Measurements from ENCODE around the gene NTSR1. TPM values are rescaled to one million over a fixed set of nuclear protein-coding genes. Genes with fewer than 3 reads are reported as not detected.

Gene NTSR1
- total RNA-seq, 1 donor from 2014 or later: not detected

DNA sequence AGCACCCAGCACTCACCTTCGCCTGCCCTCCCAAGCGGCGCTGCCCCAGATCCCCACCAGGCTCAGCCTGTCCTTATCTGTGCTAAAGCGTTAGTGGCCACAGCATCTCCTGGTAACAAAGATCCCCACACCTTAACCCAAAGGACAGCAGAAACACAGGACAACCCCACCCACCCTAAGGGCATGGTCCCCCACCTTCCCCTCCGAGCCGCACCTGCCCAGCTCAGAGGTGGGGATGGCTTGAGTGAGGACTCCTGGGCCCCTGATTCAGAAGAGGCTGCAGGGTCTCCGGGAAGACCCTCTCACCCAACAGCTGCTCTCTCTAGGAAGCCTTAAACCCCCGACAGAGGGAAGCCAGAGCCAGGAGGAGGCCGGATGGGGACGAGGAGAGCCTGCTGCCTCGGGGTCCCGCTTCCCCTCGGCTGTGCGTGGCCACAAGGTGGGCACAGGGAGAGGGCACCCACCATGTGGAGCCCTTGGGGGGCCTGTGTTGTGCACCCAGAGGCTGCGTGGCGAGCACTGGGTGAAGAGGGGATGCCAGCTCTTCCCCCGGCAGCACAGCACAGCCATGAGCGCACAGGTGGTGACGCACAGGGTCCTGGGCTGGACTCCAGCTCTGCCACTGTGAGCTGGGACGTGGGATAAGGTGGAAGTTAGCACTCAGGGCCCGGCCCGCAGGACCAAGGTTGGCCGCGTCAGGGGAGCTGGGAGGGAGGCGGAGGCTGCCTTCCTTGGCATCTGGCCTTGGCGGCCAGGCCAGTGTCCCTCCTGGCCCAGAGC, 55.7 kb downstream of the NTSR1 start:
- no peak overlapping the region for H3K27ac Mint-ChIP-seq
- peaks cover 5% of the 10 kb centered on the region for H3K27me3 Mint-ChIP-seq
- ChIA-PET CTCF (no interaction called here), POLR2A (no interaction called here)
- no peaks in the 10 kb centered on the region for H3K36me3 Mint-ChIP-seq (ENCODE audit: low read depth)
- no peaks in the 10 kb centered on the region for H3K4me1 Mint-ChIP-seq
- DNase-seq (no peak), ATAC-seq (ENCODE audit: low read depth) (no peak)
- intact Hi-C loops (cut with micrococcal nuclease): no loop called here
- TF ChIP-seq, protein P1, sequence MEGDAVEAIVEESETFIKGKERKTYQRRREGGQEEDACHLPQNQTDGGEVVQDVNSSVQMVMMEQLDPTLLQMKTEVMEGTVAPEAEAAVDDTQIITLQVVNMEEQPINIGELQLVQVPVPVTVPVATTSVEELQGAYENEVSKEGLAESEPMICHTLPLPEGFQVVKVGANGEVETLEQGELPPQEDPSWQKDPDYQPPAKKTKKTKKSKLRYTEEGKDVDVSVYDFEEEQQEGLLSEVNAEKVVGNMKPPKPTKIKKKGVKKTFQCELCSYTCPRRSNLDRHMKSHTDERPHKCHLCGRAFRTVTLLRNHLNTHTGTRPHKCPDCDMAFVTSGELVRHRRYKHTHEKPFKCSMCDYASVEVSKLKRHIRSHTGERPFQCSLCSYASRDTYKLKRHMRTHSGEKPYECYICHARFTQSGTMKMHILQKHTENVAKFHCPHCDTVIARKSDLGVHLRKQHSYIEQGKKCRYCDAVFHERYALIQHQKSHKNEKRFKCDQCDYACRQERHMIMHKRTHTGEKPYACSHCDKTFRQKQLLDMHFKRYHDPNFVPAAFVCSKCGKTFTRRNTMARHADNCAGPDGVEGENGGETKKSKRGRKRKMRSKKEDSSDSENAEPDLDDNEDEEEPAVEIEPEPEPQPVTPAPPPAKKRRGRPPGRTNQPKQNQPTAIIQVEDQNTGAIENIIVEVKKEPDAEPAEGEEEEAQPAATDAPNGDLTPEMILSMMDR (IDR thresholded peaks at IDR 0.05): no peak
- H3K4me3 Mint-ChIP-seq: no peak overlapping the region
- H3K9me3 Mint-ChIP-seq: no peaks in the 10 kb centered on the region

DNA sequence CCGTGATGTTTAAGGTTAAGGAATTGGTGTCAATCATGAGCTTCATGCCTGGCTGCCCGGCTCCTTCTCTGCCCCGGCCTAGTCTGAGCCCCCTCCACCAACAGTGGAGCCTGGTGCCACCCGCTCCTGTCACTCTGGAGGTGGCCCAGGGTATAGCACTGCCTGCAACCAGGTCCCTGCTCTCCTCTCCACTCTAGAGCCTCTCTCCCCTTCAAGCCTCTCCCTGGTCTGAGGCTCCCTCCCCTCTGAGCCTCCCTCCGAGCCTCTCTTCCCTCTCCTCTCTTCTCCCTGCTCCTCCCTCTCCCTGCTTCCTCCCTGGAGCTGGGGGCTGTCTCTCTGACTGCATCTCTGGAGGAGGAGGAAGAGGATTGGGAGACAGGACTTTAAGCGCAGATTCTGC, 56.4 kb downstream of the NTSR1 start:
- POLR2A ChIA-PET: no interaction called here

DNA sequence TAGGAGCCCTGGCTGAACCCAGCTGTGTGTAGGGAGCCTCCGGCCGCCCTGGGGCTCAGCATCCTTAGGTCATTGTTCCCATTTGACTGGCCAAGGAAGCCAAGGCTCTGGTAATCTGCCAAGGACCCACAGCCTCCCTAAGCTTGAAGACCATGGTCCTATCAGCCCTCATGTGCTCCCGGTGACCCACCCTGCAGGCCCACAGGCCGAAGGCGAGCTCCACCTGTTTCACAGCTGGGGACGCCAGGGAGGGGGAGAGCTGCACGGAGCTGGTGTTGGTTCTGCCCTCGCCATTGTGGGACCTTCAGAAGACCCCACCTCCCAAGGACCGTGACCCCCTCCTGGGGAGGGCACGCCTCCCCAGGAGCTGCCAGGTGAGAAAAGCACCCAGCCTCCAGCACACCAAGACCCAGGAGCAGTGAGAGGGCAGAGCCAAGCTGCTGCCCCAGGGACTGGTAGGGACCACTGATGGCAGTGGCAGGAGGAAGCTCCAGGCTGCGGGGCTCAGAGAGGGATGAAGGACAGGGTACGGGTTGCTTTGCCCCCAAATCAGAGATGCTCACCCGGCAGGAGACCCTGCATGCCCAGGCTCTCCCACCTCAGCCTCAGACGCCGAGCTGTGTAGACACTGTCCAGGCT, 56.9 kb downstream of the NTSR1 start:
- TF ChIP-seq, protein P1 (IDR thresholded peaks at IDR 0.05): no peak
- no peak overlapping the region for H3K4me3 Mint-ChIP-seq
- peaks cover 5% of the 10 kb centered on the region for H3K27me3 Mint-ChIP-seq
- H3K36me3 Mint-ChIP-seq (ENCODE audit: low read depth): no peaks in the 10 kb centered on the region
- intact Hi-C loops (cut with micrococcal nuclease): no loop called here
- no peaks in the 10 kb centered on the region for H3K9me3 Mint-ChIP-seq
- no peak for DNase-seq
- no peak overlapping the region for H3K27ac Mint-ChIP-seq
- no peaks in the 10 kb centered on the region for H3K4me1 Mint-ChIP-seq
- CTCF ChIA-PET: no interaction called here
- no peak for ATAC-seq (ENCODE audit: low read depth)
- POLR2A ChIA-PET: no interaction called here

More for the DNA sequence above, 56.4 kb downstream of the NTSR1 start:
- no peak for ATAC-seq (ENCODE audit: low read depth)
- Mint-ChIP-seq H3K4me3 (no peak overlapping the region), H3K27ac (no peak overlapping the region), H3K9me3 (no peaks in the 10 kb centered on the region), H3K36me3 (ENCODE audit: low read depth) (no peaks in the 10 kb centered on the region), H3K27me3 (peaks cover 5% of the 10 kb centered on the region), H3K4me1 (no peaks in the 10 kb centered on the region)
- intact Hi-C loops (cut with micrococcal nuclease): no loop called here
- DNase-seq: no peak
- TF ChIP-seq, protein P1 (IDR thresholded peaks at IDR 0.05): no peak
- CTCF ChIA-PET: no interaction called here

DNA sequence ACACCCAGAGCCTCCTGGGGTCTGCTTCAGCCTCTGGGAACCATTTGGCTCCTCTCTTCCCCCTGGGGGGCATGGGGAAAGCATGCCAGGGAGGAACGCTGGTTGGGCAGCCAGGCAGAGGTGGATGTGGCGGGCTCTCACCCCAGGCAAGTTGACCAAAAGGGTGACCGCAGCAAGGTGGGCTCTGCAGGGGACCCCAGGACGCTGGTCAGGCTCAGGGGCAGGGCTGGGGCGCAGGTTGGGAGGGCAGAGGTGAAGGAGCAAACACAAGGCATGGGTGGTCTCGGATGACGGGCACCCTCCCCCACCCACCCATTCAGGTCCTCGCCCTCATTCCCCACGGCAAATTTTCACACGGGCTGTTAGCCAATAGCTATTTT, 57.4 kb downstream of the NTSR1 start:
- POLR2A ChIA-PET: no interaction called here
- CTCF ChIA-PET: no interaction called here
- H3K27me3 Mint-ChIP-seq: peaks cover 5% of the 10 kb centered on the region
- H3K9me3 Mint-ChIP-seq: no peaks in the 10 kb centered on the region
- ATAC-seq (ENCODE audit: low read depth) (no peak), DNase-seq (no peak)
- intact Hi-C loops (cut with micrococcal nuclease): no loop called here
- TF ChIP-seq, protein P1 (IDR thresholded peaks at IDR 0.05): no peak
- H3K4me3 Mint-ChIP-seq: no peak overlapping the region
- H3K27ac Mint-ChIP-seq: no peak overlapping the region
- no peaks in the 10 kb centered on the region for H3K36me3 Mint-ChIP-seq (ENCODE audit: low read depth)
- H3K4me1 Mint-ChIP-seq: no peaks in the 10 kb centered on the region

DNA sequence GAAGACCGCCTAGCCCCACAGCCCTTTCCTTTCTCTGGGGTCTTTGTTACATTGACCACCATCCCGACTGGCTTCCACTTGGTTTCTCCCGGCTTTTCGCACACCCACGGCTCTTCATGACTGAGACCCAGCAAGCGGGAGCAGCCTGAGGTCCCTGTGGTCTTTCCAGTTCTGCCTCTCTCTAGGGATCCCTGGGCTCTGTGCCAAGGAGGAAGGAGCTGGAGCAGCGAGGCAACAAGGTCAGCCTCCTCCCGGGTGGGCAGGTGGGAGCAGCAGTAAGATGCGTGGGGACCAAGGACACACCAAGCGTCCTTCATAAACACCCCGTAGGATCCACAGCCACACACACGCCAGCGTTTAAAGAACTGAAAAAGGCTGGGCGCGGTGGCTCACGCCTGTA, 58.1 kb downstream of the NTSR1 start:
- DNase-seq (no peak), ATAC-seq (ENCODE audit: low read depth) (no peak)
- Mint-ChIP-seq H3K4me1 (no peaks in the 10 kb centered on the region), H3K9me3 (no peaks in the 10 kb centered on the region), H3K4me3 (no peak overlapping the region), H3K36me3 (ENCODE audit: low read depth) (no peaks in the 10 kb centered on the region), H3K27me3 (peaks cover 5% of the 10 kb centered on the region), H3K27ac (no peak overlapping the region)
- POLR2A ChIA-PET: interaction anchor here (0.7 kb wide), 1 partner anchor 28 kb away, joined by 3 read pairs; no protein-coding TSS in a partner anchor
- CTCF ChIA-PET: no interaction called here
- intact Hi-C loops (cut with micrococcal nuclease): no loop called here
- TF ChIP-seq, protein P1 (IDR thresholded peaks at IDR 0.05): no peak
